HG03565 (cell line): ENCODE data around the gene OR5A1.
"Not testable (repeated sequence)": the region's sequence is repeated elsewhere in the genome, so short reads cannot be mapped to it uniquely, and the experiment has no call there.

Experiments used
- ATAC-seq: cut with Tn5 transposase; IDR thresholded peaks from one replicate; pipeline ENCODE4 v1.9.1; 2021; ENCODE audit warnings: mild to moderate bottlenecking, moderate library complexity; ENCODE audit not compliant: unreplicated experiment

Gene OR5A1

DNA sequence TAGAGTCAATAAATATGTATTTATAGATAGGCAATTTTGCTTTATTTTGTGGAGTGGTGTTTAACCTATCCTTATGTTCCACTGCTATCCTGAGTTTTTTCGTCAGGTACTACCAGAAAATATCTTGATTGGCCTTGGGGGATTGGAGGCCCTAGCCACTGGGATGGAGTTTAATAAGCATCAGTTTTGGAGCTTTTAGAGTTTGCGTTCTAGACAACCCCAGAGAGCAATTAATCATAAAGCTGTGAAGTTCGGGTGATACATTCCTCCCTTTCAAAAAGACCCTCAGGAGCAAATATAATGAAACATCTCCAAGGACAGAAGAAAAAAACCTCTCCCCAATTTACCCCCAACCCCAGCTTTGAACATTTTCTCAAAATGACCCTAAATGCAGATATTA lies at the start of gene OR5A1:
TSS of gene OR5A1 (plus strand) at position 301 of the 400 bp plus-strand sequence. CDS start 6,700 bp downstream, outside the sequence.
- ATAC-seq: no peak

GRCh38 chr11:59394186-59394585 lies 42.1 kb upstream of the OR5A1 start:
- no peak for ATAC-seq

DNA sequence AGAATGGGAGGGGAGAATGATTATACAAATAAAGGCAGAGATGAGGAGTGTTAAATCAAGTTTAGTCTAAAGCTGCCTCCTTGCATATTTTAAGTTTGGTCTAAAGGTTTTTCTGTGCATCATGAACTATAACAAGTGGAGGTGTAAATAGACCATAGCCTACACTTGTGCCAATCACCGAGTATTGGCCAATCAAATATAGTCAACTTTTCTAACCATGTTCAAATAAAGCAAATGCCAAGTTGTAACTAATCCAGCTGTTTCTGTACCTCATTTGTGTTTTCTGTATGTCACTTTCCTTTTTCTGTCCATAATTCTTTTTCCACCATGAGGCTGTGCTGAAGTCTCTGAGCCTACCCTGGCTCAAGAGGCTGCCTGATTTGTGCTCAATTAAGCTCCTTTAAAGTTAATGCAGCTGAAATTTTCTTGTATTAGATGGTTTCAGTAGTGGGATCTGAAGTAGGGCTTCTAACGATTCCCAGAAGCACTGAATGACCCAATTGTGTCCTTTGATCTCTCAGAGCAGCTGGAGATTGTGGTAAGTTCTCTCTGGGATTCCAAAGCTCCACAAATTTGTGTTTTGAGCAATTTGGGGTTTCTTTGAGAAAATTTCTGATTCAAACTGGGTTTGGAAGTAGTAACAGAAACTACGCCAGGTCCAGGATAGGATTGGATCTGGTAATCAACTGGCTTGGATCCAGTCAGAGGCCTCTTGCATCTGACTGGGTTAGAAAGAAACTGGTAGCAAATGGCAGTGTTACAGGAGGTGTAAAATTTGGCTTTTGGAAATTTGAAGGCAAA lies 35.6 kb upstream of the OR5A1 start:
- ATAC-seq: no peak

DNA sequence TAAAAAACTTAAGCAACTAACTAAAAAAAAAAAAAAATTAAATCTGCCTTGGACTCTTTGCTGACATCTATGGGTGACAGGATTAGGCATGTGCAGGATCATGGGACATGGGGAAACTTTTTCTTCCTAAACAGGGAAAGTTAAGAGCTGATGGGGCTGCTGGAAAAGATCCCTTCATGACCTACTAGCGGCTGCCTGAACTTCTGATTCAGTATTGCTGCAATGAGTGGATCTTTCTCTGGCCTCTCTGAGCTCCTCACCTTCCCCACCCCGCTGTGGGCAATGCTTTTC lies 35.1 kb upstream of the OR5A1 start:
- no peak for ATAC-seq

DNA sequence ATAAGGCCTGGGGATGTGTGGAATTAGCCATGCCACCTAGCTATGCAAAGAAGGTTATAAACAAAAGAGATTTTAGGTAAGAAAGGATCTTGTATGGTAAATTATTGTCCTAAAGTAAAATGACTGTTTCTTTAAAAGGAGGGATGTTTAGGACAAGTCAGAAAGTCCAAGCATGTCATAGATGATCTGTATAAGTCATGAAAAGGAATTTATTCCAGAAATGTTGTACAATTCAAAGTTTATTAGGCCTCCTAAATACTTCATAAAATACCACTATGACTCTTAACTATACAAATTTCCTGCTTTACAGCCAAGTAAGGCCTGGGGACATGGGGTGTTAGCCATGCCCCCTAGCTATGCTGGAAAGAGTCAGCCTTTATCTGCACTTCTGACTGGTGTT lies 32.7 kb upstream of the OR5A1 start:
- ATAC-seq: no peak

DNA sequence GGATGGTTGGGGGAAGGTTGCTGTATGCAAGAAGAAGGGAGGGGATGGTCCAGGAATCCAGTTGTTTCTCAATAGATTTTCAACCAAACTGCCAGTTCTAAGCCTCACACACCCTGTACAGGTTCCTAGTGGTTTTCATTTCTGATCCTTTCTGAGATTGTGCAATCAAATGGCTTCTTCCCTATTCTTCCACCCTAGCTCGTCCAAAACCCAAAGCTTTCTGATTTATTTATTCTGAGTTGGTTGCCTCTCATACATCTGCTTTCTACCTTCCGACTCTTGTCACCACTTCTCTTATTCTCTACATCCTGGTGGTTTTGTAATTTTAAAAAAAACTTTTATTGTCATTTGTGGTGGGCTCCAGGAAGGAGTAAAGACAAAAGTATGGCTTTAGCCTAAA lies 22.6 kb upstream of the OR5A1 start:
- no peak for ATAC-seq

DNA sequence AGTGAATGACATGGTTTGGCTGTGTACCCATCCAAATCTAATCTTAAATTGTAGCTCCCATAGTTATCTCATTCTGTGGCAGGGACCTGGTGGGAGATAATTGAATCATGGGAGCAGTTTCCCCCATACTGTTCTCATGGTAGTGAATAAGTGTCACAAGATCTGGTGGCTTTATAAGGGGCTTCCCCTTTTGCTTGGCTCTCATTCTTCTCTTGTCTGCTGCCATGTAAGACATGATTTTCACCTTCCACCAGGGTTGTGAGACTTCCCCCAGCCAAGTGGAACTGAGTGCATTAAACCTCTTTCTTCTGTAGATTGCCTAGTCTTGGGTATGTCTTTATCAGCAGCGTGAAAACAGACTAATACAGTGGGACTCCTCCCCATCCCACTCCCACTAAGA lies 21.2 kb upstream of the OR5A1 start:
- ATAC-seq: no peak

- ATAC-seq: no peak
These were observed 19.7 kb upstream of the OR5A1 start for GRCh38 chr11:59416613-59417012.

GRCh38 chr11:59417023-59417422 lies 19.2 kb upstream of the OR5A1 start:
- ATAC-seq: no peak

- ATAC-seq: no peak
These were observed 18.1 kb upstream of the OR5A1 start for GRCh38 chr11:59418156-59418555.

- no peak for ATAC-seq
These were observed 12.4 kb upstream of the OR5A1 start for GRCh38 chr11:59423835-59424234.

DNA sequence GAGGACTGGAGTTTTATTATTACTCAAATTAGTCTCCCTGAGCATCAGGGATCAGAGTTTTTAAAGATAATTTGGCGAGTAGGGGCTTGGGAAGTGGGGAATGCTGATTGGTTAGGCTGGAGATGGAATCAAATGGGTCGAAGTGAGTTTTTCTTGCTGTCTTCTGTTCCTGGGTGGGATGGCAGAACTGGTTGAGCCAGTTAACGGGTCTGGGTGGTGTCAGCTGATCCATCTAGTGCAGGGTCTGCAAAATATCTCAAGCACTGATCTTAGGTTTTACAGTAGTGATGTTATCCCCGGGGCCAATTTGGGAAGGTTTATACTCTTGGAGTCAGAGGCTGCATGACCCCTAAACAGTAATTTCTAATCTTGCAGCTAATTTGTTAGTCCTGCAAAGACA lies 11.1 kb upstream of the OR5A1 start:
- ATAC-seq: no peak

- no peak for ATAC-seq
These were observed 9.8 kb upstream of the OR5A1 start, which contains the start of gene OR5A2 for GRCh38 chr11:59426361-59427067. Gene OR5A2, minus strand, starts transcription at chr11:59426413. Its CDS starts 3,460 bp downstream, at chr11:59422953.

DNA sequence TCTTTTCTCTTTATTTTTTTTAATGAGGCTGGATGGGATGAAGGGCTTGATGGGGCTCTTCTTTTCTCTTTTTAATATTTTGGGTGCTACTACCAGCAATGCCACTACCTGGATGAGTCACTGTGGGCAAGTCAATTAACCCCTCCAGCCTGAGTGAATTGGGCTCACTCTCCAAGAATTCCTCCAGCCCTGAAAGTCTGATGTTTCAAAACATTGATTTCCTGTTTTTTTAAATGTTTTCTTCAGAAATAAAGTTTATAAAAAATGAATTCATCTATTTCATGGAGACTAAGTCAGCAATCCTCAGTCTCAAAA lies 9.2 kb upstream of the OR5A1 start:
- no peak for ATAC-seq

DNA sequence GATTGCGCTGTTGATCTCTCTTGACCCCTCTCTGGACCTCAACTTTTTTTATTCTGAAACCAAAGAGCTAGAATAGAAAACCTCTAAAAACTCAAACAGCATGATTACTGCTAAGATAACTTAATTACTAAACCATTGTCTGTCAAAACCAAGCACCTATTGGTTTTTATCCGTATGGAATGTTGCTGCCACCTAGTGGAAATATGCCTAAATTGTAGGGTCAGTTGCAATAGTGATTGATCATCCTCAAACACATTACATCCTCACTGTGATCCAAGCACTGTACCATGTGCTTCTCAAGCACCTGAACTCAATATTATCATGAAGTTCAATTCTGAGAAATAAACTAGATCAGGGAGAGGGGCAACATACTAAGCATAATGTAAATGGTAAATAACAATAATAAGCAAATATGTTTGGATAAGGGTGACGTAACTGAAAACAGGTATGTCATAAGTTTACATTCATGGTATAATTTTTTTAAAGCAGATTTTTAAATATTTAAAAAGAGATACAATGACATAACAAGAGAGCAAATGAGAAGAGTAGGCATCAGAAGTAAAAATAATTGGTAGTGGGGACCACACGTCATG lies 6.2 kb upstream of the OR5A1 start:
- peak; percentile 84 for ATAC-seq

DNA sequence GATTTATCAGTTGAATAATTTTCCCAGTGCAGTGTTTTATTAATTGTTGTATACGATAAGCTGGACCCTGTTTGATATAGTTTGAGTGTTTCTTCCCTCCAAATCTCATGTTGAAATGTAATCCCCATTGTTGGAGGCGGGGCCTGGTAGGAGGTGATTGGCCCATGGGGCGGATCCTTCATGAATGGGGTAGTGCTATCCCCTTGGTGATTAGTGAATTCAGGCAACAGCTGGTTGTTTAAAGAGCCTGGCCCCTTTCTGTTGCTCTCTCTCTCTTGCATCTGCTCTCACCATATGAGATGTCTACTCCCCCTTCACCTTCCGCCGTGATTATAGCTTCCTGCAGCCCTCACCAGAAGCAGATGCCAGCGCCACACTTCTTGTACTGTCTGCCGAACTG lies 1.5 kb downstream of the OR5A1 start:
- no peak for ATAC-seq

DNA sequence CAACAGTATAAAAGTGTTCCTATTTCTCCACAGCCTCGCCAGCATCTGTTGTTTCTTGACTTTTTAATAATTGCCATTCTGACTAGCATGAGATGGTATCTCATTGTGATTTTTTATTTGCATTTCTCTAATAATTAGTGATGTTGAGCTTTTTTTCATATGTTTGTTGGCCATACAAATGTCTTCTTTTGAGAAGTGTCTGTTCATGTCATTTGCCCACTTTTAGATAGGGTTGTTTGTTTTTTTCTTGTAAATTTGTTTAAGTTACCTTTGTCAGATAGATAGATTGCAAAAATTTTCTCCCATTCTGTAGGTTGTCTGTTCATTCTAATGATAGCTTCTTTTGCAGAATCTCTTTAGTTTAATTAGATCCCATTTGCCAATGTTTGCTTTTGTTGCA lies 9.4 kb downstream of the OR5A1 start:
- not testable (repeated sequence) for ATAC-seq

DNA sequence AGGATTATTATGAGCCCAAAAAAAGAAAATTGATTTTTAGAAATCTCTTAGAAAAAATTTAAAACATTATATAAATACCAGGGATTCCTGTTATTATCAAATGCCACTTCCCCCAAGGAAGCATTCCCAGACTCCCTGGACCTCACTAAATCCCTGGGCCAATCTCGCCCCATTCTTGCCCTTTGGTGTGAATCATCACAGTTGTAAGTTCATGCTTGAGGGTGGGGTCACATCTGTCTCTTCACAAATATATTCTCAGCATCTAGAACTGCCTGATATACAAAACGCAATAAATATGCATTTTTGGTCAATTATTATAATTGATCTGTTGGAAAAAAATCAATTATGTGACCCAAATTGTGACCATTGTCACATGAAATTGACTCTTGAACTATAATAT lies 12.2 kb downstream of the OR5A1 start:
- no peak for ATAC-seq

DNA sequence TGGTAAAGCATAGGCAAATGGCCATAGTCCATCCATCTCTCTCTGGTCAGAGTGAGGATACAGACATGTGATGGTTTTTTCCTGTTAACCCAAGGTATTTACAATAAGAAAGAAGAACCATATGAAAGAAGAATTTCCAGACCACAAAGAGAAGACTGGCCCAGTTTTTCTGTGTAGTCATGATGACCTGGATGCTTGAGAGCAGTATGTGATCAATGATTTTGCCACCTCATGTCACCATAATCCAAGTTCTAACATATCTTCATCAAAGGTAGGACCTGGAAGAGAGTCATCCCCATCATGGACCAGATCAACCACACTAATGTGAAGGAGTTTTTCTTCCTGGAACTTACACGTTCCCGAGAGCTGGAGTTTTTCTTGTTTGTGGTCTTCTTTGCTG lies 20.4 kb downstream of the OR5A1 start, which contains the start of gene OR4D6:
TSS of gene OR4D6 (plus strand) at position 301 of the 400 bp plus-strand sequence. CDS start at position 301, 0 bp downstream.
- no peak for ATAC-seq

DNA sequence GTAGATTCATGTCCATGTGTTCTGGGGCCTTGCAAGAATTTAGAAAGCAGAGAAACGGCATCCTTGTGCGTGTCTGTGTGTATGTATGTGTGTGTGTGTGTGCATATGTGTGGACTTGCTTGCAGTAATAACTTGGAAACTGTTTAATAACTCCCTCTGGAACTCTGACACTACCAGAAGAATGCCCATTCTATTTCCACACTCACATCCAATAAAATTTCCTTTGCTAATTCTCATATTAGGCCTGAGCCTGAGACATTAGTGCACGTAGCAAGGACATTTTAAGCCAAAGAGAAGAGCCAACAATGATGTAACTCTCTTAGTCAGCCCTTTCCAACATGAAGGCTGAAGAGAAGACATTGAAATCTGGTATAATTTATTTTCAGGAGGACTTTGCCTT lies 23.6 kb downstream of the OR5A1 start:
- ATAC-seq: no peak

DNA sequence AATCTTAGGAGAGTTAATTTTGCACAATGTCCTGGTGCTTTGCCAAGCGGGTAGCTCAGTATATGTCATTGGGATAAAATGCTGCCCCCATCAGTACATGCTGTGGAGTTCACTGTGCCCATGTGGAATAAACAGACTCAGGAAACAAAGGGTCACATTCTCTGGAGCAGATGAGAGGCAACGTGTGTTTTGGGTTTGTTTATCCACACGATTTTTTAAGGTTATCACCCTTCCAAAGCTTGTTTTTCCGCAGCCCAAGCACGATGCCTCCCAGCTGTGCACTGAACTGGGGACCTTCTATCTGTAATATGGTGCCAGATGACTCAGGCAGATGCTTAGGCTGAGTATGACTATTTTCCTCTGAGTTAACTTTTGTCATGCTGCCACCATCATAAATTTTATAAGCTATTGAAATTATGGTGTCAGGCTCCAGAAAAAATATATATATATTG lies 26.9 kb downstream of the OR5A1 start:
- ATAC-seq: no peak

DNA sequence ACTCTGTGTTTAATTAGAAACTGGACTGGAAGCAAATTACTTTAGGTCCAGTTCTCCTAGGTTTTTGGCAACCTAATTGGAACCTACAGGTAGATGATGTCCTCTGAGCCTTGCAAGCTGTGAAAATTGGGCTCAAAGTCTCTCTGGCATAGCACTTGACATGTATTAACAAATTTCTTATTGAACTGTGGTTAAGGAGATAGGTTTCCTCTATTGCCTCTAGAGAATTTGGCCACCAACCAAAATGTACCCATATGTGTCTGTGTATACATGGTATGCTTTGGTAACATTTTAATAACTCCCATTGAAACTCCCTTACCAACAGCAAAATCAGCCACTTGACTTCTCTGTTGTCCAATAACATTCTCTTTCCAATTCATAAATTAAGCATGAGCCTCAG lies 36.7 kb downstream of the OR5A1 start, which contains the start of gene OR4D10:
TSS of gene OR4D10 (plus strand) at position 301 of the 400 bp plus-strand sequence. CDS start 4,115 bp downstream, outside the sequence.
- no peak for ATAC-seq
